ENCODE data around the gene STIMATE.

The STIMATE gene

GRCh38 chr3:52891615-52892081 lies 5.7 kb downstream of the STIMATE start:
- TF ChIP-seq CTCF (IDR thresholded peaks at IDR 0.05; ENCODE audit: low read depth, low read length) = no peak
- DNase-seq (ENCODE audit: low read depth, low spot score) = no peak
- no peak overlapping the region for H3K4me3 ChIP-seq (ENCODE audit: low read depth, low read length)
- in situ Hi-C loops (cut with HindIII; ENCODE audit: low sequenced_read_pairs) = no loop called here

- H3K4me3 ChIP-seq (ENCODE audit: low read depth, low read length) = no peak overlapping the region
- no peak for DNase-seq (ENCODE audit: low read depth, low spot score)
- TF ChIP-seq CTCF (IDR thresholded peaks at IDR 0.05; ENCODE audit: low read depth, low read length) = no peak
- in situ Hi-C loops (cut with HindIII; ENCODE audit: low sequenced_read_pairs) = no loop called here
Observed at GRCh38 chr3:52891164-52891563, 6.2 kb downstream of the STIMATE start.

GRCh38 chr3:52890735-52891134 lies 6.6 kb downstream of the STIMATE start:
- no peak for DNase-seq (ENCODE audit: low read depth, low spot score)
- in situ Hi-C loops (cut with HindIII; ENCODE audit: low sequenced_read_pairs) = no loop called here
- no peak for TF ChIP-seq CTCF (IDR thresholded peaks at IDR 0.05; ENCODE audit: low read depth, low read length)
- no peak overlapping the region for H3K4me3 ChIP-seq (ENCODE audit: low read depth, low read length)

- no peak overlapping the region for H3K4me3 ChIP-seq (ENCODE audit: low read depth, low read length)
- in situ Hi-C loops (cut with HindIII; ENCODE audit: low sequenced_read_pairs) = no loop called here
- no peak for DNase-seq (ENCODE audit: low read depth, low spot score)
- no peak for TF ChIP-seq CTCF (IDR thresholded peaks at IDR 0.05; ENCODE audit: low read depth, low read length)
Observed at GRCh38 chr3:52889901-52890300, 7.4 kb downstream of the STIMATE start.

- in situ Hi-C loops (cut with HindIII; ENCODE audit: low sequenced_read_pairs) = no loop called here
- H3K4me3 ChIP-seq (ENCODE audit: low read depth, low read length) = no peak overlapping the region
- DNase-seq (ENCODE audit: low read depth, low spot score) = no peak
- no peak for TF ChIP-seq CTCF (IDR thresholded peaks at IDR 0.05; ENCODE audit: low read depth, low read length)
Observed at GRCh38 chr3:52887166-52887565, 10.2 kb downstream of the STIMATE start.

GRCh38 chr3:52886049-52886730 lies 11.2 kb downstream of the STIMATE start:
- no peak overlapping the region for H3K4me3 ChIP-seq (ENCODE audit: low read depth, low read length)
- in situ Hi-C loops (cut with HindIII; ENCODE audit: low sequenced_read_pairs) = no loop called here
- no peak for DNase-seq (ENCODE audit: low read depth, low spot score)
- no peak for TF ChIP-seq CTCF (IDR thresholded peaks at IDR 0.05; ENCODE audit: low read depth, low read length)
